ENCODE data around the gene KRT7.

DNA sequence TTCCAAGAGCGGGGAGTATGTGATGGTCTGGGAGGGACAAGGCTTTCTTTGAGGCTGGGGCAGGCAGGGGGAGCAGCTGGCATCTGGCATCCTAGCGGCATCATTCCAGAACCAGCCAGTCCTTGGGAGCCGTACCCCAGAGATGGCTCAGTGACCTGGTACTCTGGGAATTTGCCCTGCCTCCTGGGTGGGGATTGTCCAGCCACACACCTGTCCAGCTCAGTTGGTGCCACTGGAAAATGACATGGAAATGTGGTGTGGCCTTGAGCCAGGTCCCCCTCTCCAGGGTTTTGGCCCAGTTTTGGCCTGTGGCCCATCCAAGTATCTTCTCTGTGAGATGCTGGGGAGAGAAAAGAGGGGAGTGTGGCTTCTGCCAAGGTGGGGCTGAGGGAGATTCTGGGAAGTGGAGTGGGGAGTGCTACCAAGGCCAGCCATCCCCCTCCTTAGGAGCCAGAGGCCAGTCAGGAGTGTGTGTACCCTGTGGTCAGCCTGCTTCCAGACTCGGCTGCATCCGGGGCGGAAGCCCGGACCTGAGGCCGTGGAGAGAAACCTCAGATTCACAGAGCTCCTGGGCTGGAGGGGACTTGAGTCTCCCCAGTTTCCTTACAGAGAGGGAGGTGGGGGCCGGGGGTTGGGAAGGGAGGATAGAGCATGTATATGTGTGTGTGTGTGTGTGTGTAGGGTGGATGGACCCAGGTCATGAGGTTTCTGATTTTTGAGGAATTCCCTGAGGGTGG is 26.6 kb upstream of the KRT7 start:
- TF ChIP-seq POLR2A (IDR thresholded peaks at IDR 0.05) (no peak), CTCF (IDR thresholded peaks at IDR 0.05) (no peak)

All from gastroesophageal sphincter (tissue), 3 donors.